Measurements from ENCODE around the gene FGF22.

- TF ChIP-seq CTCF (IDR thresholded peaks at IDR 0.05) = no peak
- no peak for TF ChIP-seq EP300 (IDR thresholded peaks at IDR 0.05)
- no peak for TF ChIP-seq POLR2AphosphoS5 (IDR thresholded peaks at IDR 0.05)
Measured at GRCh38 chr19:611481-611868, 28.2 kb upstream of the FGF22 start.
